ENCODE results near the gene RBM20.
"Not testable (repeated sequence)": the region's sequence is repeated elsewhere in the genome, so short reads cannot be mapped to it uniquely, and the experiment has no call there.

Gene RBM20

GRCh38 chr10:110857265-110858171 lies 213.4 kb downstream of the RBM20 start:
- no peak for DNase-seq (ENCODE audit: low spot score)

GRCh38 chr10:110858297-110858934 lies 214.3 kb downstream of the RBM20 start:
- DNase-seq (ENCODE audit: low spot score) = no peak

GRCh38 chr10:110859206-110859972 lies 215.3 kb downstream of the RBM20 start:
- DNase-seq (ENCODE audit: low spot score) = no peak

GRCh38 chr10:110859973-110860376 lies 215.8 kb downstream of the RBM20 start:
- no peak for DNase-seq (ENCODE audit: low spot score)

- DNase-seq (ENCODE audit: low spot score) = no peak
These were observed 216.6 kb downstream of the RBM20 start for GRCh38 chr10:110860576-110861241.

GRCh38 chr10:110861476-110861875 lies 217.3 kb downstream of the RBM20 start:
- no peak for DNase-seq (ENCODE audit: low spot score)

GRCh38 chr10:110861930-110862649 lies 218.0 kb downstream of the RBM20 start:
- no peak for DNase-seq (ENCODE audit: low spot score)

- no peak for DNase-seq (ENCODE audit: low spot score)
These were observed 218.8 kb downstream of the RBM20 start for GRCh38 chr10:110862961-110863360.

- DNase-seq (ENCODE audit: low spot score) = no peak
These were observed 219.2 kb downstream of the RBM20 start for GRCh38 chr10:110863361-110863760.

GRCh38 chr10:110863956-110864355 lies 219.8 kb downstream of the RBM20 start:
- no peak for DNase-seq (ENCODE audit: low spot score)

GRCh38 chr10:110864662-110865140 lies 220.6 kb downstream of the RBM20 start:
- no peak for DNase-seq (ENCODE audit: low spot score)

GRCh38 chr10:110865186-110865808 lies 221.2 kb downstream of the RBM20 start:
- DNase-seq (ENCODE audit: low spot score) = peak; percentile 66

- DNase-seq (ENCODE audit: low spot score) = no peak
These were observed 221.8 kb downstream of the RBM20 start for GRCh38 chr10:110865809-110866482.

GRCh38 chr10:110867011-110867806 lies 223.1 kb downstream of the RBM20 start:
- DNase-seq (ENCODE audit: low spot score) = not testable (repeated sequence)

- DNase-seq (ENCODE audit: low spot score) = no peak
These were observed 223.8 kb downstream of the RBM20 start for GRCh38 chr10:110867807-110868465.

GRCh38 chr10:110868981-110869380 lies 224.8 kb downstream of the RBM20 start:
- no peak for DNase-seq (ENCODE audit: low spot score)

GRCh38 chr10:110870823-110871297 lies 226.7 kb downstream of the RBM20 start:
- no peak for DNase-seq (ENCODE audit: low spot score)

- peak; percentile 96 for DNase-seq (ENCODE audit: low spot score)
These were observed 227.4 kb downstream of the RBM20 start, which contains the start of gene PDCD4 for GRCh38 chr10:110871298-110872084. TSS of gene PDCD4 (plus strand) at chr10:110871928. CDS start at chr10:110876028, 4,100 bp downstream.
